T47D (cell line): ENCODE measurements around the gene PDE8A.
"Not testable (repeated sequence)": the region's sequence is repeated elsewhere in the genome, so short reads cannot be mapped to it uniquely, and the experiment has no call there.

Source experiments
- DNase-seq, 2 experiments: peaks; one replicate each; pipeline versions ENCODE4 v3.0.0 to v3.0.0-alpha.2; 2011 to 2012; ENCODE audit warnings: low read depth in 1 of 2, low spot score in 1 of 2
- JUND ChIP-seq: IDR thresholded peaks from 2 replicates; pipeline ENCODE4 v1.6.1; 2012; ENCODE audit warnings: low read depth
- in situ Hi-C: cut with HindIII; loops from 2 replicates; pipeline ENCODE4 v1.10.0; 2016; ENCODE audit warnings: low sequenced_read_pairs, low pct_unique_long_range_greater_than_20kb

The PDE8A gene

DNA sequence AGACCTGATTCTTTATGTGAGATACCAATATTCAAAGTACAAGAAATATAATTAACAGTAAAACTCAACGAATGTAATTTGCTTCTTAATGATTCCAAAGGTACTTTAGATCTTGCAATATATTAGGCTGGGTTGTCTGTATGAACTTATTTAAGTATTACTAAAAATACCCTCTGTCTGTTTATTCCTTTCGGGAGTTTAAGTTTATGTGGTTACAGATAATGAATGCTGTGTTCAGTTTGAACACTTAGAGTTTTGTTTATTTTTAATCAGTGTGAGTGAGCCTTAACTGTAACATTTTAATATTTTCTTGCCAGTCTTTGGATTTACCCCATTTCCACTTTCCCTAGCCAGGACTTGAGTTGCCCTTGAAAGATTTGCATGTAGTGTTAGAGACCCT is 3.5 kb downstream of the PDE8A start:
- in situ Hi-C loops, result no loop called here
- TF ChIP-seq JUND, result no peak
- DNase-seq, result no peak

DNA sequence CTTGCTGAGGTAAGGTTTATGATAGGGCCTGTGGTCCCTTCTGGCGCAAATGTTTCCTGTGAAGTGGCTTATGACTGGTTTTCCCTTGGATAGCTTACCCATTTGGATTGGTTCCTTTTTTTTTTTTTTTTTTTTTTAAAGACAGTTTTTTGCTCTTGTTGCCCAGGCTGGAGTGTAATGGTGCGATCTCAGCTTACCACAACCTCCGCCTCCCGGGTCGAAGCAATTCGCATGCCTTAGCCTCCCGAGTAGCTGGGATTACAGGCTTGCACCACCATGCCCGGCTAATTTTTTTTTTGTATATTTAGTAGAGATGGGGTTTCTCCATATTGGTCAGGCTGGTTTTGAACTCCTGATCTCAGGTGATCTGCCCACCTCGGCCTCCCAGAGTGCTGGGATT is 5.7 kb downstream of the PDE8A start:
- in situ Hi-C loops, DNase-seq: not testable (repeated sequence)

DNA sequence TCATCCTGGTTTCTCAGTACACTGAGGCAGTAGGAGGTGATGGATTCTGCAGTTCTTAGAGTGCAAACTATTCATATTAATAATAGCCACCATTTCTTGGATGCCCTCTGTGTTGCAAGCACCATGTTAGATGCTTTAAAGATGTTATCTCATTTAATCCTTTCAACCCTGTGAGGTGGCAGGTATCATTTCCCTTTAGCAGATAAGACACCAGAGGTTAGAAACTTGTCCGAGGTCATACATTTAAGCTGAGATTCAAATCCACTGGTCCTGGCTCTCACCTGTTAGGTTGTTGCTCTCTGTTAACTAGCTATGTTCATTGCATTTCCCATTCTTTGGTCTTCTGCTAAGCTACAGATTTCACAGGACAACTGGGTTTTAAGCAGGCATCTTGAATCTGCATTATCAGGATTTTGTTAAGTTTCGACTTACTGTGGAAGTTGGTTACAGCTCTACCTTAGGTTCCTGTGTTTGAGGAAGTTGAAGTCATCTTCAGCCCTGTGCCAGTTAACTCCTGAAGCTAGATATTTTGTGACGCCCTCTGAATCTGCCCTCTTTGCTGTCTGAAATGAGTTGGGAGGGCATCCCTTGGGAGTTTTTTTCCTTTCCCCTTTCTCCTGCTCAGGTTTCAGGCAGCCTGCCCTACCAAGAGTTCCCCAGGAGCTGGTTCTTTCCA is 6.4 kb downstream of the PDE8A start:
- no peak for TF ChIP-seq JUND
- no peak for DNase-seq
- in situ Hi-C loops, result no loop called here

DNA sequence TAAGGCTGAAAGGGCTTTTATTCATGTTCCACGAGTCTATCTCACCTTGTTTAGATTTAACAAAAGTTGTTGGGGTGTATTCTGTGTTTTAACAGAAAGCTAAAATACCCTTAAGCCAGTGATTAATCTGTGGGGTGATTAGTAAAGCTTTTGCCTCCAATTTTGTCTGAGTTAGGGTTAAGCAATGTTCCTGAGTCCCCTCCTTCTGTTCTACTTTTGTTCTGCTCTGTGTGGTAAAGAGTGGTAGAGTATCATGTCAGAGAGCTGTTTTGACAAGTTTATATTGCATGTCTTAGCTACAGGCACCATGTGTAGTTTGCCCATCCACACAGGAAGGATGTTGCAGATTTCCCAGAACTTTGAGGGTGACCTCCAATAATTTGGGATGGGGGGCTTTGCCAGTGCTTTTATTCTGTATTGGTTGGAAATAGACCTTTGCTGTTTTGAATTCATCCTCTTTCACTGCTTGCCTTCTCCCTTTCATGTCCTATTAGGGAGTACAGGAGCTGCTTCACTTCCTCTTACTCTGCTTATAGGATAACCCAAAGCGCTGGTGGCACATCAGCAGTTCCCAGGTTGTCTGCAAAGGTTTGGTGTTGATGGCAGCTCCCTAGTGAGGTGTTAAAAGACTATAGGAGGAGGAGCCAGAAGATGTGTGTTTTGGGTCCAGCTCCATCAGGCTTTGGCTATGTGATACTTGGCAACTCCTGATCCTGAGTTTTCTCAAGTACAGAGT is 7.4 kb downstream of the PDE8A start:
- TF ChIP-seq JUND, result no peak
- DNase-seq, result no peak
- in situ Hi-C loops, result no loop called here

- TF ChIP-seq JUND, result no peak
- DNase-seq, result no peak
- in situ Hi-C loops, result no loop called here
Measured at GRCh38 chr15:84990507-84990906, 8.9 kb downstream of the PDE8A start.

DNA sequence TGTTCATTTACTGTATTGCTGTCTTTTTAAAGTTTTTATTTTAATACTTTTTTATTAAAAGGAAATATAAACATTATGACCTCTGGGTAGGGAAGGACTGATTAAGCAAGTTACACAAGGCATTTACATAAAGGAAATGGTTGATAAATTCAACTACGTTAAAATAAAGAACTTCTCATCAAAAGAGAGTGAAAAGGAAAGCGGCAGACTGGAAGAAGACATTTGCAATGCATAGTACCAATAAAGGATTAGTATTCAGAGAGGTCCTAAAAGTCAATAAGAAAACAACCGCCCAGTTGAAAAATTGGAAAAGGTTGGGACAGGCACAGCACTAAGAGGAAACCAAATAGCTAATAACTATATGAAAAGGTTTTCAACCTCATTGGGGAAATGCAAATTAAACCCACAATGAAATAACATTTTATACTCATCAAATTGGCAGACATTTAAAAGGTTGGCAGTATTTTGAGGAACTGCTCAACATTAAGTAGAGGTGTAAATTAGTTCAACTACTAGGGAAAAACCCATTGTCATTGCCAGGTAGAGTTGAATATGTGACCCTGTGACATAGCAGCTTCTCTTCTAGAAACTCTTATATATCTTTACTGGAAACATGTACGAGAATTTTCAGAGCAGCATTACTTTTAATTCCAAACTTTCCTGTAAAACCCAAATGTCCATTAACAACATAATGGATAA is 9.5 kb downstream of the PDE8A start:
- no peak for DNase-seq
- TF ChIP-seq JUND, result no peak
- in situ Hi-C loops, result no loop called here

GRCh38 chr15:84992157-84992944 is 10.7 kb downstream of the PDE8A start:
- no peak for TF ChIP-seq JUND
- in situ Hi-C loops, result no loop called here
- no peak for DNase-seq

DNA sequence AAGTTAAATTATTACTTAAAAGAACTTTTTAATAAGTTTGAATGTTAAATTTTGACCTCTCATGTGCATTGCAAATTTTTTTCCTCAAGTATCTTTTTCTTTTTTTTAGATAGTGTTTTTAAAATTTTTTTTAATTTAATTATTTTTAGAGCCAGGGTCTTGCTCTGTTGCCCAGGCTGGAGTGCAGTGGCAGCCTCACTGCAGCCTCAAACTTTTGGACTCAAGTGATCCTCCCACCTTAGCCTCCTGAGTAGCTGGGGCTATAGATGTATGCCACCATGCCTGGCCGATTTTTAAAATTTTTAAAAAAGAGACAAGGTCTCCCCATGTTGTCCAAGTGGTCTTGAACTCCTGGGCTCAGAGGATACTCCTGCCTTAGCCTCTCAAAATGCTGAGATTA is 14.4 kb downstream of the PDE8A start:
- in situ Hi-C loops, result no loop called here
- no peak for TF ChIP-seq JUND
- DNase-seq, result no peak

DNA sequence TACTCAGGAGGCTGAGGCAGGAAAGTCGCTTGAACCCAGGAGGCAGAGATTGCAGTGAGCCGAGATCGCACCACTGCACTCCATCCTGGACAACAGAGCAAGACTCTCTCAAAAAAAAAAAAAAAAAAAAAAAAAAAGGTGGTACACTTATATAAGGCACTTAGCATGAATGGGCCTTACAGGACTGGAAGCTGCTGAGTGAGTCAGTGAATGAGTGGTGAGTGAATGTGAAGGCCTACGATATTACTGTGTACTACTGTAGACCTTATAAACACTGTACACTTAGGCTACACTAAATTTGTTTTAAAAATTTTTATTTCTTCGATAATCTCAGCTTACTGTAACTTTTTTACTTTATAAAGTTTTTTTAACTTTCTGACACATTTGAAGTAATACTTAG is 15.1 kb downstream of the PDE8A start:
- in situ Hi-C loops, DNase-seq: not testable (repeated sequence)

DNA sequence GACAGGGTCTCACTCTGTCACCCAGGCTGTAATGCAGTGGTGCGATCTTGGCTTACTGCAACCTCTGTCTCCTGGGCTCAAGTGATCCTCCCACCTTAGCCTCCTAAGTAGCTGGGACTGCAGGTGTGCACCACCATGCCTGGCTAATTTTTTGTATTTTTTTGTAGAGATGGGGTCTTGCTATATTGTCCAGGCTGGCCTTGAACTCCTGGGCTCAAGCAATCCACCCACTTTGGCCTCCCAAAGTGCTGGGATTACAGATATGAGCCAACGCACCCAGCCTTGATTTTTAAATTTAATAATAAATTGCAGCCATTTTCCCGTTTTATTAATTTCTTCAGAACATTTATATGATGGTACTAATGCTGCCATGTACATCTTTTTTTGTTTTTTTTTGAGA is 15.6 kb downstream of the PDE8A start:
- in situ Hi-C loops, result not testable (repeated sequence)

GRCh38 chr15:85000189-85000864 is 18.7 kb downstream of the PDE8A start:
- DNase-seq, result peak in 1 of 2 experiments; percentile 26
- TF ChIP-seq JUND, result no peak
- in situ Hi-C loops, result no loop called here

More for the DNA sequence above, 15.6 kb downstream of the PDE8A start:
- not testable (repeated sequence) for DNase-seq

DNA sequence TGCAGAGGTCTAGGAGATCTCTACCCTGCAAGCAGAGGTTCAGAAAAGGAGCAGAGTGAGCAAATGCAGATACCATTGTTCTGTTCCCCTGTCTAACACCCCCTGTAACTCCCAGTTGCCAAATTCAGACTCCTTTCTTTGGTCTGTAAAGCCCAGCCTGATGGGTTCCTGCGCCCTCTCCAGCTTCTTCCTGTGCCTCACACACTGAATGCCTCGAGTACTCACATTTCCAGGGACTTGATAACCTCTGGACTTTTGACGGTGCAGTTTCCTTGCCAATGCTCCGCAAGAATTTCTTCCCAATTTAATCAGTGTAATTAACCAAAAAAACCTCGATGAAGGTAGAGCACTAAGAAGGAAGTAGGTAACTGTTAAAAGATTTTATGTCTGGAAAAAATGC is 19.3 kb downstream of the PDE8A start:
- DNase-seq, result no peak
- TF ChIP-seq JUND, result no peak

DNA sequence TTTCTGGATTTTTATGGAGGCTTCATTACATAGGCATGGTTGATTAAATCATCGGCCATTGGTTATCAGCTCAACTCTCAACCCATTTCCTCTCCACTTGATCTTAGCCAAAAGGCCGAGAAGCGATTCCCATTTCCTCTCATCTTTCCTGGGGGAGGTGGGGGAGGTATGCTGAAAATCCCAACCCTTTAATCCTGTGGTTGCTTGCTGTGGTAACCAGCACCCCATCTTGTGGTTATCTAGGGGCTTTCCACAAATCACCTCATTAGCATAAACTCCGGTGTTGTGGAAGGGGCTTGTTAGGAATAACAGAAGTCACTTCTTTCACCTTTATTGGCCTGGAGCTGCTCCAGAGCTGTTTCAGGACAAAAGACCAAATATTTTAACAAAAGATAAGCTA is 20.9 kb downstream of the PDE8A start:
- no peak for TF ChIP-seq JUND
- no peak for DNase-seq

More for the DNA sequence above, 19.3 kb downstream of the PDE8A start:
- in situ Hi-C loops, result no loop called here

More for the DNA sequence above, 20.9 kb downstream of the PDE8A start:
- in situ Hi-C loops, result no loop called here
